ENCODE results near the gene SORCS3.

DNA sequence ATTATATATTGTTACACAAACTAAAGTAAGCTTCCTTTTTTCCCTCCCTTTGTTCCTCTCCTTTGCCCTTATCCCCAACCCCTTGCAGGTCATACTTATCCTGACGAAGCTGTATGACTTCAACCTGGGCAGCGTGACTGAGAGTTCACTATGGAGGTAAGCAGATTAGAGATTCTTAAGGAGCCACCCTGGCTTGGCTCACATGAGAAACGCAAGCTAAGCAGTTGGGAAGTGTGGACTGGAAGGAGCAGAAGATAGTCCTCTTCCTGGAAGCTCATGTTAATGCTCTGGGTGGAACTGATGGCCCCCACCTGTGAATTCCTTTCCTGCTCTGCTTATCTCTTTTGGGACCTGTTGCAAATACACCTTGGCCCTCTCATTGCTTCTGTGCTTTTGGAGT, 201.6 kb downstream of the SORCS3 start:
- TF ChIP-seq, protein P1, sequence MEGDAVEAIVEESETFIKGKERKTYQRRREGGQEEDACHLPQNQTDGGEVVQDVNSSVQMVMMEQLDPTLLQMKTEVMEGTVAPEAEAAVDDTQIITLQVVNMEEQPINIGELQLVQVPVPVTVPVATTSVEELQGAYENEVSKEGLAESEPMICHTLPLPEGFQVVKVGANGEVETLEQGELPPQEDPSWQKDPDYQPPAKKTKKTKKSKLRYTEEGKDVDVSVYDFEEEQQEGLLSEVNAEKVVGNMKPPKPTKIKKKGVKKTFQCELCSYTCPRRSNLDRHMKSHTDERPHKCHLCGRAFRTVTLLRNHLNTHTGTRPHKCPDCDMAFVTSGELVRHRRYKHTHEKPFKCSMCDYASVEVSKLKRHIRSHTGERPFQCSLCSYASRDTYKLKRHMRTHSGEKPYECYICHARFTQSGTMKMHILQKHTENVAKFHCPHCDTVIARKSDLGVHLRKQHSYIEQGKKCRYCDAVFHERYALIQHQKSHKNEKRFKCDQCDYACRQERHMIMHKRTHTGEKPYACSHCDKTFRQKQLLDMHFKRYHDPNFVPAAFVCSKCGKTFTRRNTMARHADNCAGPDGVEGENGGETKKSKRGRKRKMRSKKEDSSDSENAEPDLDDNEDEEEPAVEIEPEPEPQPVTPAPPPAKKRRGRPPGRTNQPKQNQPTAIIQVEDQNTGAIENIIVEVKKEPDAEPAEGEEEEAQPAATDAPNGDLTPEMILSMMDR (IDR thresholded peaks at IDR 0.05; ENCODE audit: poor library complexity, severe bottlenecking) = no peak
- TF ChIP-seq EP300 (conservative IDR thresholded peaks at IDR 0.05; ENCODE audit: poor library complexity, severe bottlenecking) = no peak
